HG03196 (cell line): ENCODE measurements around the gene CIC.

Source experiments
- ATAC-seq: cut with Tn5 transposase; IDR thresholded peaks from one replicate; pipeline ENCODE4 v1.9.1; 2021; ENCODE audit not compliant: unreplicated experiment

CIC gene

GRCh38 chr19:42303876-42304275 lies 34.8 kb downstream of the CIC start:
- no peak for ATAC-seq

GRCh38 chr19:42306646-42307045 lies 37.6 kb downstream of the CIC start:
- ATAC-seq = no peak

- no peak for ATAC-seq
Observed at GRCh38 chr19:42309686-42310085, 40.6 kb downstream of the CIC start.

GRCh38 chr19:42311657-42312056 lies 42.6 kb downstream of the CIC start:
- no peak for ATAC-seq

GRCh38 chr19:42312370-42312769 lies 43.3 kb downstream of the CIC start:
- no peak for ATAC-seq

GRCh38 chr19:42313096-42313839 lies 44.2 kb downstream of the CIC start, which contains the start of gene TMEM145:
TSS of gene TMEM145 (plus strand) at chr19:42313309. CDS start at chr19:42313377, 68 bp downstream.
- ATAC-seq = no peak

- no peak for ATAC-seq
Observed at GRCh38 chr19:42313840-42314755, 45.0 kb downstream of the CIC start.

GRCh38 chr19:42315024-42315423 lies 46.0 kb downstream of the CIC start:
- no peak for ATAC-seq

GRCh38 chr19:42316223-42317211 lies 47.5 kb downstream of the CIC start:
- no peak for ATAC-seq

GRCh38 chr19:42317535-42317934 lies 48.5 kb downstream of the CIC start:
- no peak for ATAC-seq

GRCh38 chr19:42322305-42322704 lies 53.3 kb downstream of the CIC start:
- no peak for ATAC-seq

GRCh38 chr19:42323473-42323851 lies 54.4 kb downstream of the CIC start:
- no peak for ATAC-seq

- no peak for ATAC-seq
Observed at GRCh38 chr19:42323852-42324654, 55.0 kb downstream of the CIC start.

GRCh38 chr19:42324655-42325307 lies 55.7 kb downstream of the CIC start:
- no peak for ATAC-seq

GRCh38 chr19:42325308-42325895 lies 56.4 kb downstream of the CIC start, which contains the start of gene MEGF8:
TSS of gene MEGF8 (plus strand) at chr19:42325635. CDS start at chr19:42326244, 609 bp downstream.
- ATAC-seq = peak; percentile 91

- peak; percentile 5 for ATAC-seq
Observed at GRCh38 chr19:42325896-42326771, 57.1 kb downstream of the CIC start.

- ATAC-seq = no peak
Observed at GRCh38 chr19:42326969-42327368, 57.9 kb downstream of the CIC start.

- no peak for ATAC-seq
Observed at GRCh38 chr19:42327381-42327780, 58.3 kb downstream of the CIC start.
